ENCODE data around the gene PYDC2. TPM values are rescaled to one million over a fixed set of nuclear protein-coding genes. Genes with fewer than 3 reads are reported as not detected.

PYDC2 gene
- total RNA-seq: not detected in 2 replicates

GRCh38 chr3:191461113-191461595, at the start of gene PYDC2:
TSS of gene PYDC2 (plus strand) at chr3:191461163. CDS start at chr3:191461163, 0 bp downstream.
- intact Hi-C loops (cut with micrococcal nuclease): no loop called here

GRCh38 chr3:191412759-191413158, 48.2 kb upstream of the PYDC2 start:
- intact Hi-C loops (cut with micrococcal nuclease): no loop called here

- intact Hi-C loops (cut with micrococcal nuclease): no loop called here
Observed at GRCh38 chr3:191414286-191414685, 46.7 kb upstream of the PYDC2 start.

- intact Hi-C loops (cut with micrococcal nuclease): no loop called here
Observed at GRCh38 chr3:191414732-191415131, 46.2 kb upstream of the PYDC2 start.

- intact Hi-C loops (cut with micrococcal nuclease): no loop called here
Observed at GRCh38 chr3:191415566-191415965, 45.4 kb upstream of the PYDC2 start.

- intact Hi-C loops (cut with micrococcal nuclease): loop anchor here (1.0 kb wide), 1 partner anchor 1027 kb away; no protein-coding TSS in a partner anchor
Observed at GRCh38 chr3:191417457-191417729, 43.6 kb upstream of the PYDC2 start.

GRCh38 chr3:191420771-191421170, 40.2 kb upstream of the PYDC2 start:
- intact Hi-C loops (cut with micrococcal nuclease): no loop called here

GRCh38 chr3:191424881-191425280, 36.1 kb upstream of the PYDC2 start:
- intact Hi-C loops (cut with micrococcal nuclease): no loop called here

- intact Hi-C loops (cut with micrococcal nuclease): no loop called here
Observed at GRCh38 chr3:191425322-191425734, 35.6 kb upstream of the PYDC2 start.

- intact Hi-C loops (cut with micrococcal nuclease): no loop called here
Observed at GRCh38 chr3:191426311-191426710, 34.7 kb upstream of the PYDC2 start.

GRCh38 chr3:191428177-191428576, 32.8 kb upstream of the PYDC2 start:
- intact Hi-C loops (cut with micrococcal nuclease): no loop called here

- intact Hi-C loops (cut with micrococcal nuclease): no loop called here
Observed at GRCh38 chr3:191430103-191430502, 30.9 kb upstream of the PYDC2 start.

GRCh38 chr3:191431160-191431822, 29.7 kb upstream of the PYDC2 start:
- intact Hi-C loops (cut with micrococcal nuclease): no loop called here

- intact Hi-C loops (cut with micrococcal nuclease): no loop called here
Observed at GRCh38 chr3:191432162-191432561, 28.8 kb upstream of the PYDC2 start.

- intact Hi-C loops (cut with micrococcal nuclease): no loop called here
Observed at GRCh38 chr3:191434024-191434423, 26.9 kb upstream of the PYDC2 start.

- intact Hi-C loops (cut with micrococcal nuclease): no loop called here
Observed at GRCh38 chr3:191435981-191436380, 25.0 kb upstream of the PYDC2 start.

GRCh38 chr3:191438150-191438814, 22.7 kb upstream of the PYDC2 start:
- intact Hi-C loops (cut with micrococcal nuclease): no loop called here

- intact Hi-C loops (cut with micrococcal nuclease): no loop called here
Observed at GRCh38 chr3:191440532-191440931, 20.4 kb upstream of the PYDC2 start.

- intact Hi-C loops (cut with micrococcal nuclease): no loop called here
Observed at GRCh38 chr3:191441687-191442086, 19.3 kb upstream of the PYDC2 start.

GRCh38 chr3:191444569-191444968, 16.4 kb upstream of the PYDC2 start:
- intact Hi-C loops (cut with micrococcal nuclease): no loop called here

- intact Hi-C loops (cut with micrococcal nuclease): no loop called here
Observed at GRCh38 chr3:191449256-191449655, 11.7 kb upstream of the PYDC2 start.

- intact Hi-C loops (cut with micrococcal nuclease): no loop called here
Observed at GRCh38 chr3:191455257-191455952, 5.6 kb upstream of the PYDC2 start.

All from T-helper 2 cell treated with Interferon-gamma antibody and Interleukin-4, amounts not matched to agents 100 ng/mL and 5 ng/mL, for 36 hours (primary cell).